Superior temporal gyrus (tissue), 1 donor: Measurements from ENCODE around the gene WEE1.

ENCODE experiments used
- DNase-seq: peaks from one replicate; pipeline ENCODE4 v3.0.0-alpha.2; 2016; ENCODE audit errors: extremely low spot score

Gene WEE1

GRCh38 chr11:9566561-9567063 lies 6.9 kb upstream of the WEE1 start:
- no peak for DNase-seq

DNA sequence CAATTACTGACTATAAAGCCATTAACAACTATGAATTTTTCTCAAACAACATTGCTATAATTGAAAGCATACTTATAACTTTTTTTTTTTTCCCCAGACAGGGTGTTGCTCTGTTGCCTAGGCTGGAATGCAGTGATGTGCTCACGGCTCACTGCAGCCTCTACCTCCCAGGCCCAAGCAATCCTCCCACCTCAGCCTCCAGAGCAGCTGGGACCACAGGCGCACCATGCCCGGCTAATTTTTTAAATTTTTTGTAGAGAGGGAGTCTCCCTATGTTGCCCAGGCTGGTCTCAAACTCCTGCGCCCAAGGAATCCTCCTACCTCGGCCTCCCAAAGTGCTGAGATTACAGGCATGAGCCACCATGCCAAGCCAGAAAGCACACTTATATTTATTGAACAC lies 6.1 kb upstream of the WEE1 start:
- no peak for DNase-seq

- DNase-seq = no peak
These were observed 5.2 kb upstream of the WEE1 start for GRCh38 chr11:9568161-9568853.

DNA sequence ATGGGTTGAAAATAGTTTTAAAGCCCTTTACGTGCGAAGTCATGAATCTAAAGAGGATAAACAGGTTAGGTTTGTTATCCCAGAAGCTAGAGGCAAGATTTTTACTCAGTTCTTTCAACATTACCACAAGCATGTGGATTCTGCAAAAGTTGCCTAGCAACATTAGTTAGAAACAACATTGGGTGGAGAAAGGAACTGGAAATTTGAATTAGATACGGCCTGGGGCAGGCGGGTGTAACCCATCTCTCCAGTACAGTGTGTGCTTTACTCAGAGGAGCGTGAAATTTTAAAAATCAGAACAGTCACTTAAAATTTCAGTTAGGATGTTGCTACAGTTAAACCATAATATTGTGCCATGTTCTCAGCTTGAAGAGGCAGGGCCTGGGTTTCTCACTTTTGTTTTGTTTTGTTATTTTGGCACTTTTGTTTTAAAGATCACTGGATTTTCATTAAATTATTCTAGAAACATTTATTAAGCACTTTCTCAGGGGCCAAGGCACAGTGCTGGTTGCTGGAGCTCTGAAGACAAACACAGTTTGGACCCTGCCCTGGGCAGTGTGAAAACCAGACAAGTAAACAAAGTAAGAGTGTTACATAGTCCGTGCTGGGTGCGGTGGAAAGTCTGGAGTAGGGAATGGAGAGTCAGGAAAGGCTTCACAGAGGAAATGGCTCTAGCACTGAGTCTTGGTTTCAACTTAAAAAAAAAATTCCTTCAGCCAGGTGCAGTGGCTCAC lies 4.4 kb upstream of the WEE1 start:
- DNase-seq = no peak

- DNase-seq = no peak
These were observed 3.8 kb upstream of the WEE1 start for GRCh38 chr11:9569588-9570164.

- DNase-seq = no peak
These were observed 3.0 kb upstream of the WEE1 start for GRCh38 chr11:9570313-9571025.

DNA sequence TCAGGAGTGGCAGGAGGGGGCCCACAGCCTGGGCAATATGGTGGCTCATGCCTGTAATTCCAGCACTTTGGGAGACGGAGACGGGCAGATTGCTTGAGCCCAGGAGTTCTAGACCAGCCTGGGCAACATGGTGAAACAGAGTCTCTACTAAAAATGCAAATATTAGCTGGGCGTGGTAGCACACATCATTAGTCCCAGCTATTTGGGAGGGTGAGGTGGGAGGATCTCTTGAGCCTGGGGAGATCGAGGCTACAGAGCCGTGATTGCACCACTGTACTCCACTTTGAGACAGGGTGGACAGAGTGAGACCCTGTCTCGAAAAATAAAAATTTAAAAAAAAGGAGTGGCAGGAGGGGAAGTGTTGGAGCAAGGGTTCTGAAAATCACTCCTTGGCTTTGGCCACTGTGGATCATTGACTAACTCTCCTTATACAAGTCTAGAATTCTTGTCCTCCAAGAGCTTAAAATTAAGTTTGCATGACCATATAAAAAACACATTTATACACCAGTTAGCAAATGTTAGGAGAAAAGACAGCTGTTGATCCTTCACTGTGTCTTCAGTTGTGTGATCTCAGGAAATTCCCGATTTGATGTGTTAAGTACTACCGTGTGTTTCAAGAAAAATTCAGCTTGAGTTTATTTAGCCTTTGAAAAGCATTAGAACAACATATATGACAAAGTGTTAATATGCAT lies 2.3 kb upstream of the WEE1 start:
- DNase-seq = no peak

- DNase-seq = no peak
These were observed 1.7 kb upstream of the WEE1 start for GRCh38 chr11:9571763-9572115.

DNA sequence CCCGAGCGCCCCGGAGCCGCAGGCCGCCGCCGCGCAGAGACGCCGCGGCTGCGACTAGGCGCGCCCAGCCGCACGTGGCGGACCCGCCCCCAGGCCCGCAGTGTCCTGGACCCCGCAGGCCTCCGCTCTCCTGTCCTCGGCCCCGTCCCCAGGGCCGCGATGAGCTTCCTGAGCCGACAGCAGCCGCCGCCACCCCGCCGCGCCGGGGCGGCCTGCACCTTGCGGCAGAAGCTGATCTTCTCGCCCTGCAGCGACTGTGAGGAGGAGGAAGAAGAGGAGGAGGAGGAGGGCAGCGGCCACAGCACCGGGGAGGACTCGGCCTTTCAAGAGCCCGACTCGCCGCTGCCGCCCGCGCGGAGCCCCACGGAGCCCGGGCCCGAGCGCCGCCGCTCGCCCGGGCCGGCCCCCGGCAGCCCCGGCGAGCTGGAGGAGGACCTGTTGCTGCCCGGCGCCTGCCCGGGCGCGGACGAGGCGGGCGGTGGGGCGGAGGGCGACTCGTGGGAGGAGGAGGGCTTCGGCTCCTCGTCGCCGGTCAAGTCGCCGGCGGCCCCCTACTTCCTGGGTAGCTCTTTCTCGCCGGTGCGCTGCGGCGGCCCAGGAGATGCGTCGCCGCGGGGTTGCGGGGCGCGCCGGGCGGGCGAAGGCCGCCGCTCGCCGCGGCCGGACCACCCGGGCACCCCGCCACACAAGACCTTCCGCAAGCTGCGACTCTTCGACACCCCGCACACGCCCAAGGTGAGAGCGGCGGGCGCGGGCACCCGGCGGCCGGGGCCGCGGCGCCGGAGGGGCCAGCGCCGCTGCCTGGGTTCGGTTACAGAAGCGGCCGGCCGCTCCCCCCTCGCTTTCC lies 528 bp downstream of the WEE1 start:
- DNase-seq = no peak

- no peak for DNase-seq
These were observed 1.3 kb downstream of the WEE1 start for GRCh38 chr11:9574622-9575259.

DNA sequence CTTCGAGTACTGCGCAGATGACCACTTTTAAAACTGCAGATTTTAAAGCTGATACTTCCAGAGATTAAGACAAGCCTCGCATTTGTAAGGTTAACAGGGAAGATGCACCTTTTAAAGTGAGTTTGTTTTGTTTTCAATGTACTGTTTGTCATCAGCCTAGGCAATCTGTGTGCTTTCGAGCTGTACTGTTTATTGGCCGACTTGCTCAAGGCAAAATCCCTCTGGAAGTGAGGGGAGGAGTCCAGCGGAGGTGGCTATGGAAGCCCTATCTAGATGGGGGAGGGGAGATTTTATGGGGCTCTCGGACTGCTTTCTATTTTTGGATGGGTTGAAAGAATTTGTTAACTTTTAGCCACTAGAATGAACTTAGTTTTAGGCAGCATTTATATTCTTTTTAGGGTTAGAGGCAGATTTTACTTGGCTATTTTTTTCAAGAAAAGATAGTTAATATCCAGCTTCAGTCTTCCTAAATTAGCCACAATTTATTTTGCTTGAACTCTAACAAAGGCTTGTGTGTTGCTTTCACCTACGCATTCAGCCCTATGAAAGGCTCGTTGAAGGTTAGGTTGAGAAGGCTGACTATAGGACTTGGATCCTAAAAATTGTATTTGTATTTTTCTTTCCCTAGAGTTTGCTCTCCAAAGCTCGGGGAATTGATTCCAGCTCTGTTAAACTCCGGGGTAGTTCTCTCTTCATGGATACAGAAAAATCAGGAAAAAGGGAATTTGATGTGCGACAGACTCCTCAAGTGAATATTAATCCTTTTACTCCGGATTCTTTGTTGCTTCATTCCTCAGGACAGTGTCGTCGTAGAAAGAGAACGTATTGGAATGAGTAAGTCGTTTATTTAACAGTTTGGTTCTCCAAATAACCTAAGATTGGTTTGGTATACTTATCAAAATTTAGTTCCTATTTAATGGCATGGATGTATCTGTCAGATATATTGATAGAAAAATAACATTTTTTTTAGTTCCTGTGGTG lies 2.1 kb downstream of the WEE1 start:
- DNase-seq = no peak

DNA sequence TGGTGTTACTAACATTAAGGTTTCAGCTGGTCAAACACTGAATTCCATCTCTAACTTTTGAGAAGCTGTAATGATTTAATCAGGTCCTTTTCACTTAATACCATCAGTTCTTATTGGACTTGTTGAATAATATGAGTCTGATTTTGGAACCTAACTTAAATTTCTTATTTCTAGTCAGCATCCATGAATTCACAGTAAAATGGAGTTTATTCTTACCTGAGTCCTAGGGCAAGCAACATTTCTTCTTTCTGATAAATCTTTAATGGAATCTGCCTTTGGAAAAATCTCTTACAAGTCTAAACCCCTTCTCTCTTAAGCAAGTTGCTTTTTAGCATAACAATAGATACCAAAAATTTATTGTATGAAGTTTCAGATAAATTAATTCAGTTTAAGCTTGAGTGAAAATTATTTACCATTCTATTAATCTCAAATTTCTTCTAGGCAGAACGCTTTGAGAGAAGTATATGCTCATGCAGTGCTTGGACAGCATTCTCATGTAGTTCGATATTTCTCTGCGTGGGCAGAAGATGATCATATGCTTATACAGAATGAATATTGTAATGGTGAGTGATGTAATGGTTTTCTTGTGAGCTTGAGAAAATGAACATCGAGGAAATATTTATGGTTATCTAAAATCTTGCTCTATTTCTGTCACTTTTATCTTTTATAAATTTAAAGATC lies 3.4 kb downstream of the WEE1 start:
- no peak for DNase-seq

DNA sequence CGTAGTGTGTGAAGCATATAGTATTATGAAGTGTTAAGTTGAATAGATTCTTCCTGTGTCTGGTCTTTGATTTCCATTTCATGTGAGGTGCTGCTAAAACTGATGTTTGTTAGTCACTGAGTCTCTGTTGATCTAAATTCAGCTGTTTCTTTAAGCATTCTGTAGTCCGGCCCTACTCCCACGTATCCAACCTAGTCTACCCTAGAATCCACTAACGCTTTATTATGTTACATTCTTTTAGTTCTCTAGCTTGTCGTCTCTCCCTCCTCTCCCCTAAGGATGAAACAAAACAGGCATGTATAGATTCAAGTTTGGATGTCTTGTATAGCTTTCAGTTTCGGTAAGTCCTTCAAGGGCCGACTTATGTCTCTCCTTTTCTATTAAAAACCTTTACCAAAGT lies 4.1 kb downstream of the WEE1 start:
- DNase-seq = no peak

DNA sequence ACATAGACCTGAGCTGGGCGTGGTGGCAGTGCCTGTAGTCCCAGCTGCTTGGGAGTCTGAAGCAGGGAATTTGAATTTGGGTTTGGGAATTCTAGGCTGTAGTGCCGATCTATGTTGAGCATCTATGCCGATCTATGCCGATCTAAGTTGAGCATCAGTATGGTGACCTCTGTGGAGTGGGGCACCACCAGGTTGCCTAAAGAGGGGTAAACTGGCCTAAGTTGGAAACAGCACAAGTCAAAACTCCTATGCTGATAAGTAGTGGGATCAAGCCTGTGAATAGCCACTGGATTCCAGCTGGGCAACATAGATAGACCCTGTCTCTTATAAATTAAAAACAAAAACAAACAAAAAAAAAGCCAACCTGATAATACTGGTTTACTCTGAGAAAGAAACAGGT lies 7.4 kb downstream of the WEE1 start:
- DNase-seq = no peak

- DNase-seq = no peak
These were observed 8.2 kb downstream of the WEE1 start for GRCh38 chr11:9581556-9582161.

DNA sequence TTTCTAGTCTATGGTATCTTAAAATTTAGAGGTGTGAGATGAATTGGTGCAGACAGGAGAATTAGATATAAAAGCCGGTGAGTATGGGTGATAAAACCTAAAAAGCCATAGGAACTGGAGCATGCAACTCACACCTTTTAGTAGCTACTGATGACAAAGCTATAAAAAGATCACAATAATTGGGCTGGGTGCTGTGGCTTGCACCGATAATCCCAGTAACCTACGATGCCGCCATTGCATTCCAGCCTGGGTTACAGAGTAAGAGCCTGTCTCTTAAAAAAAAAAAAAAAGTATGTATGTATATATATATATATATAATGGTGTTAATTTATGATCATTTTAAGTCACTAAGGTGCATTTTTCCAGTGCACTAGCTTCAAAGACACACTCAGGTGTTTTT lies 17.2 kb downstream of the WEE1 start:
- DNase-seq = no peak

GRCh38 chr11:9594267-9595046 lies 21.0 kb downstream of the WEE1 start:
- DNase-seq = no peak
